ENCODE measurements around the gene ZNF629. TPM values are rescaled to one million over a fixed set of nuclear protein-coding genes. Genes with fewer than 3 reads are reported as not detected.

Gene ZNF629
- total and polyA plus RNA-seq, 2 donors (not counting 1 experiment from before 2014, with no cell fraction given): 5.8 to 7.3 TPM

- Histone ChIP-seq H3K4me1 (ENCODE audit: control insufficient read depth, extremely low read depth, insufficient read depth, low read length) (peaks cover 7% of the 10 kb centered on the region), H3K79me2 (ENCODE audit: control insufficient read depth, insufficient read depth, low read length) (peaks cover 16% of the 10 kb centered on the region), H4K20me1 (ENCODE audit: control insufficient read depth, extremely low read depth, insufficient read depth, low read length) (no peaks in the 10 kb centered on the region), H3K4me2 (ENCODE audit: extremely low read depth, insufficient read depth, low read length) (no peak overlapping the region), H3K27me3 (ENCODE audit: control insufficient read depth, insufficient read depth, low read length) (no peaks in the 10 kb centered on the region), H3K9me3 (ENCODE audit: control insufficient read depth, insufficient read depth, low read depth, low read length) (no peaks in the 10 kb centered on the region), H3K4me3 (replicated peaks in 1 of 4; ENCODE audit: control extremely low read depth in 1 of 4, insufficient read depth in 1 of 4, low read depth in 3 of 4, low read length in 4 of 4) (no peak overlapping the region), H3K36me3 (ENCODE audit: control insufficient read depth, insufficient read depth, low read length) (peaks cover 18% of the 10 kb centered on the region), H3K9ac (ENCODE audit: insufficient read depth, low read length) (no peak overlapping the region), H3K27ac (ENCODE audit: insufficient read depth, low read length) (no peak overlapping the region), H2AFZ (ENCODE audit: low read length) (no peak overlapping the region)
- no peak for TF ChIP-seq CTCF (conservative IDR thresholded peaks at IDR 0.05 in 1 of 2, IDR thresholded peaks at IDR 0.05 in 1 of 2; ENCODE audit: low read depth in 1 of 2, low read length in 2 of 2)
- no peak for TF ChIP-seq EZH2 (IDR thresholded peaks at IDR 0.05; ENCODE audit: low read length, missing control alignments)
- no peak for DNase-seq (ENCODE audit: low read depth in 2 of 2)
Measured at GRCh38 chr16:30750201-30750600, 36.8 kb downstream of the ZNF629 start.

GRCh38 chr16:30748634-30749445, 38.2 kb downstream of the ZNF629 start:
- Histone ChIP-seq H3K36me3 (ENCODE audit: control insufficient read depth, insufficient read depth, low read length) (peaks cover 15% of the 10 kb centered on the region), H3K4me2 (ENCODE audit: extremely low read depth, insufficient read depth, low read length) (peak overlapping the region; percentile 82), H2AFZ (ENCODE audit: low read length) (no peak overlapping the region), H3K4me3 (replicated peaks in 1 of 4; ENCODE audit: control extremely low read depth in 1 of 4, insufficient read depth in 1 of 4, low read depth in 3 of 4, low read length in 4 of 4) (peak overlapping the region; percentile 62 to 75 (median 65)), H4K20me1 (ENCODE audit: control insufficient read depth, extremely low read depth, insufficient read depth, low read length) (no peaks in the 10 kb centered on the region), H3K4me1 (ENCODE audit: control insufficient read depth, extremely low read depth, insufficient read depth, low read length) (peaks cover 7% of the 10 kb centered on the region), H3K27me3 (ENCODE audit: control insufficient read depth, insufficient read depth, low read length) (no peaks in the 10 kb centered on the region), H3K79me2 (ENCODE audit: control insufficient read depth, insufficient read depth, low read length) (peaks cover 16% of the 10 kb centered on the region), H3K9ac (ENCODE audit: insufficient read depth, low read length) (peak overlapping the region; percentile 72), H3K9me3 (ENCODE audit: control insufficient read depth, insufficient read depth, low read depth, low read length) (no peaks in the 10 kb centered on the region), H3K27ac (ENCODE audit: insufficient read depth, low read length) (peak overlapping the region; percentile 61)
- DNase-seq (ENCODE audit: low read depth in 2 of 2): peak; percentile 23 to 50
- TF ChIP-seq EZH2 (IDR thresholded peaks at IDR 0.05; ENCODE audit: low read length, missing control alignments) (no peak), CTCF (conservative IDR thresholded peaks at IDR 0.05 in 1 of 2, IDR thresholded peaks at IDR 0.05 in 1 of 2; ENCODE audit: low read depth in 1 of 2, low read length in 2 of 2) (no peak)

- Histone ChIP-seq H3K9me3 (ENCODE audit: control insufficient read depth, insufficient read depth, low read depth, low read length) (no peaks in the 10 kb centered on the region), H3K4me2 (ENCODE audit: extremely low read depth, insufficient read depth, low read length) (peak within 1 kb of the TSS; percentile 92), H3K36me3 (ENCODE audit: control insufficient read depth, insufficient read depth, low read length) (peaks cover 15% of the 10 kb centered on the region), H2AFZ (ENCODE audit: low read length) (peak within 1 kb of the TSS; percentile 91), H3K4me3 (replicated peaks in 1 of 4; ENCODE audit: control extremely low read depth in 1 of 4, insufficient read depth in 1 of 4, low read depth in 3 of 4, low read length in 4 of 4) (peak within 1 kb of the TSS; percentile 62 to 75 (median 65)), H3K79me2 (ENCODE audit: control insufficient read depth, insufficient read depth, low read length) (peaks cover 16% of the 10 kb centered on the region), H3K27ac (ENCODE audit: insufficient read depth, low read length) (peak within 1 kb of the TSS; percentile 87), H4K20me1 (ENCODE audit: control insufficient read depth, extremely low read depth, insufficient read depth, low read length) (no peaks in the 10 kb centered on the region), H3K9ac (ENCODE audit: insufficient read depth, low read length) (peak within 1 kb of the TSS; percentile 72), H3K27me3 (ENCODE audit: control insufficient read depth, insufficient read depth, low read length) (no peaks in the 10 kb centered on the region), H3K4me1 (ENCODE audit: control insufficient read depth, extremely low read depth, insufficient read depth, low read length) (peaks cover 7% of the 10 kb centered on the region)
- DNase-seq (ENCODE audit: low read depth in 2 of 2): peak; percentile 98
- TF ChIP-seq EZH2 (IDR thresholded peaks at IDR 0.05; ENCODE audit: low read length, missing control alignments) (no peak), CTCF (conservative IDR thresholded peaks at IDR 0.05 in 1 of 2, IDR thresholded peaks at IDR 0.05 in 1 of 2; ENCODE audit: low read depth in 1 of 2, low read length in 2 of 2) (no peak)
Measured at GRCh38 chr16:30747799-30748633, 39.0 kb downstream of the ZNF629 start, which contains the start of gene PHKG2. Gene PHKG2 (plus strand): TSS chr16:30748425. CDS start chr16:30748821, 396 bp downstream.
